ENCODE measurements around the gene PLA2G6. TPM values are rescaled to one million over a fixed set of nuclear protein-coding genes. Genes with fewer than 3 reads are reported as not detected.
A peak's percentile ranks its signal among the peaks of the same experiment; 100 is the strongest.

Gene PLA2G6
- total RNA-seq, 3 donors from 2014 or later: 41.1 to 68.1 (median 59.3) TPM

DNA sequence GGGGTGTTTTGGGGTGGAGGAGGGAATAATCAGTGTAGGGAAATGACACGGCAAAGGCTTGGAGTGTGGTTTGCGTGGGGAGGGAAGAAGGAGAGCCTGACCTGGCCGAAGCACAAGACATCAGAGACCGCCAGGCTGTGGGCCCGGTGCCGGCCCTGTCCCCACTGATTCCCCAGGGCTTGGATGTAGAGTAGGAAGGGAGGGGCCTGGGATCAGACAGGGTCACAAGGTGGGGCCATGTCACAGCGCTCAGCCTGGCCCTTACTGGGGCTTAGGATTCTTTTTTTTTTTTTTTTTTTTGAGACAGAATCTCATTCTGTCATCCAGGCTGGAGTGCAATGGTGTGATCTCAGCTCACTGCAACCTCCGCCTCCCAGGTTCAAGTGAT lies 114.6 kb downstream of the PLA2G6 start:
- intact Hi-C loops (cut with DNase I; ENCODE audit: low total_unique reads): no loop called here
- H3K9me3 ChIP-seq: no peaks in the 10 kb centered on the region
- peaks cover 14% of the 10 kb centered on the region for H3K36me3 ChIP-seq
- no peaks in the 10 kb centered on the region for H3K4me1 ChIP-seq
- H3K27ac ChIP-seq: no peak overlapping the region
- TF ChIP-seq POLR2A (IDR thresholded peaks at IDR 0.05): no peak
- no peak for TF ChIP-seq CTCF (IDR thresholded peaks at IDR 0.05)
- no peak overlapping the region for H3K4me3 ChIP-seq
- H3K27me3 ChIP-seq: no peaks in the 10 kb centered on the region
- no peak for DNase-seq (ENCODE audit: low spot score in 2 of 2)

- peaks cover 14% of the 10 kb centered on the region for H3K36me3 ChIP-seq
- no peaks in the 10 kb centered on the region for H3K9me3 ChIP-seq
- H3K4me3 ChIP-seq: no peak overlapping the region
- H3K4me1 ChIP-seq: no peaks in the 10 kb centered on the region
- intact Hi-C loops (cut with DNase I; ENCODE audit: low total_unique reads): no loop called here
- no peak overlapping the region for H3K27ac ChIP-seq
- H3K27me3 ChIP-seq: no peaks in the 10 kb centered on the region
- TF ChIP-seq CTCF (IDR thresholded peaks at IDR 0.05) (no peak), POLR2A (IDR thresholded peaks at IDR 0.05) (no peak), POLR2AphosphoS5 (IDR thresholded peaks at IDR 0.05) (no peak)
- no peak for DNase-seq (ENCODE audit: low spot score in 2 of 2)
Measured at GRCh38 chr22:38066381-38067027, 115.1 kb downstream of the PLA2G6 start.

GRCh38 chr22:38065539-38065938 lies 116.1 kb downstream of the PLA2G6 start:
- Histone ChIP-seq H3K4me3 (no peak overlapping the region), H3K36me3 (peaks cover 14% of the 10 kb centered on the region), H3K9me3 (no peaks in the 10 kb centered on the region), H3K27ac (no peak overlapping the region), H3K27me3 (no peaks in the 10 kb centered on the region), H3K4me1 (no peaks in the 10 kb centered on the region)
- intact Hi-C loops (cut with DNase I; ENCODE audit: low total_unique reads): no loop called here
- TF ChIP-seq POLR2AphosphoS5 (IDR thresholded peaks at IDR 0.05): no peak
- no peak for TF ChIP-seq CTCF (IDR thresholded peaks at IDR 0.05)
- no peak for TF ChIP-seq POLR2A (IDR thresholded peaks at IDR 0.05)
- no peak for DNase-seq (ENCODE audit: low spot score in 2 of 2)

DNA sequence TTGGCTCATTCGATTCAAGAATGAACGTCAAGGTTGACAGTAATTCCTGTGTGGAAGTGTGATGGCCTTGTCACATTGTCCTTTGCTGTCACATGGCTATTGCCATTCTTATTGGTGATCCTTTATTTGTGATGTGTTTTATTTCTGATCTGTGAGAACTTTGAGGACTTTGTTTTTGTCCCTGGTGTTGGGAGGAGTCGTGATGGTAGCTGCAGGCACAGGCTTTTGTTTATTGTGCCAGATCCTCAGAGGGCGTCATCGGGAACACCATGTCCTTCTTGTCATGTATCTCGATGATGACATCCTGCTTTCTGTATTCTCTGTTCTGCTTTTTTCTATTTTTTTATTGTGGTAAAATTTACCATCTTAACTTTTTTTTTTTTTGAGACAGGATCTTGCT lies 118.8 kb downstream of the PLA2G6 start:
- H3K4me3 ChIP-seq: no peak overlapping the region

More for the DNA sequence above, 118.8 kb downstream of the PLA2G6 start:
- Histone ChIP-seq H3K27ac (peak overlapping the region; percentile 31 to 38), H3K4me1 (no peaks in the 10 kb centered on the region), H3K9me3 (no peaks in the 10 kb centered on the region), H3K36me3 (peaks cover 14% of the 10 kb centered on the region), H3K27me3 (no peaks in the 10 kb centered on the region)
- intact Hi-C loops (cut with DNase I; ENCODE audit: low total_unique reads): no loop called here
- no peak for TF ChIP-seq CTCF (IDR thresholded peaks at IDR 0.05)
- TF ChIP-seq POLR2AphosphoS5 (IDR thresholded peaks at IDR 0.05): peak in 1 of 3 donors; percentile 24
- peak in 1 of 2 donors; percentile 47 for DNase-seq (ENCODE audit: low spot score in 2 of 2)

Other genes starting within 250 kb of the PLA2G6 start
- gene C22orf23, start 228.2 kb downstream of the PLA2G6 start, total RNA-seq: under 1 TPM in 1 of 3 donors, not detected in 2; 0.64 TPM
- 10 to 100 TPM; 66.7 to 93.7 (median 82.4) TPM for gene POLR2F, start 228.1 kb downstream of the PLA2G6 start, total RNA-seq
- 100 to 1,000 TPM in 1 of 3 donors, 10 to 100 TPM in 1, under 1 TPM in 1; 0.16 to 101 (median 24.9) TPM for gene SOX10, start 197.3 kb downstream of the PLA2G6 start, total RNA-seq
- 10 to 100 TPM; 42.0 to 61.3 (median 49.9) TPM for gene PICK1, start 124.4 kb downstream of the PLA2G6 start, total RNA-seq
- gene SLC16A8, start 97.6 kb downstream of the PLA2G6 start, total RNA-seq: 1 to 10 TPM in 1 of 3 donors, under 1 TPM in 1, not detected in 1; 0.33 to 1.3 TPM
- 1 to 10 TPM in 2 of 3 donors, under 1 TPM in 1; 0.80 to 1.3 (median 1.0) TPM for gene BAIAP2L2, start 71.1 kb downstream of the PLA2G6 start, total RNA-seq
- 100 to 1,000 TPM in 1 of 3 donors, 10 to 100 TPM in 2; 37.3 to 126 (median 85.5) TPM for gene MAFF, start 20.2 kb upstream of the PLA2G6 start, total RNA-seq
- gene TMEM184B, start 91.2 kb upstream of the PLA2G6 start, total RNA-seq: 10 to 100 TPM; 30.6 to 49.5 (median 42.4) TPM
- gene CSNK1E, start 135.6 kb upstream of the PLA2G6 start, total RNA-seq: 100 to 1,000 TPM in 2 of 3 donors, 10 to 100 TPM in 1; 83.0 to 147 (median 117) TPM

Data from breast epithelium (tissue), 4 donors.